KOPT-K1 (cell line): ENCODE results near the gene SLC7A10.

Experiments
- H3K27ac ChIP-seq: fragments of 200-600 bp; sonication (generic); 2 replicates; pipeline ENCODE4 v1.5.1; 2016; ENCODE audit warnings: antibody characterized with exemption, mild to moderate bottlenecking, low read depth, low read length; ENCODE audit not compliant: poor library complexity, severe bottlenecking
- H3K36me3 ChIP-seq: fragments of 200-600 bp; sonication (generic); 2 replicates; pipeline ENCODE4 v1.5.1; 2017; ENCODE audit warnings: antibody characterized with exemption, mild to moderate bottlenecking, low read length, moderate library complexity; ENCODE audit not compliant: insufficient read depth
- H3K9me3 ChIP-seq: fragments of 200-600 bp; sonication (generic); 2 replicates; pipeline ENCODE4 v1.5.1; 2017; ENCODE audit warnings: antibody characterized with exemption, low read length, mild to moderate bottlenecking; ENCODE audit not compliant: insufficient read depth, poor library complexity, severe bottlenecking

The SLC7A10 gene

GRCh38 chr19:33225458-33225926 is at the start of gene SLC7A10:
TSS of gene SLC7A10 (minus strand) at chr19:33225850. CDS start at chr19:33225703, 147 bp downstream.
- Histone ChIP-seq H3K9me3 (peaks cover 27% of the 10 kb centered on the region), H3K36me3 (no peaks in the 10 kb centered on the region), H3K27ac (no peak within 1 kb of the TSS)

- Histone ChIP-seq H3K36me3 (no peaks in the 10 kb centered on the region), H3K27ac (no peak overlapping the region), H3K9me3 (no peaks in the 10 kb centered on the region)
Measured at GRCh38 chr19:33274663-33275558, 49.3 kb upstream of the SLC7A10 start.

- Histone ChIP-seq H3K36me3 (no peaks in the 10 kb centered on the region), H3K9me3 (no peaks in the 10 kb centered on the region)
Measured at GRCh38 chr19:33273881-33274662, 48.4 kb upstream of the SLC7A10 start.

GRCh38 chr19:33273065-33273736 is 47.6 kb upstream of the SLC7A10 start:
- no peak overlapping the region for H3K27ac ChIP-seq
- H3K9me3 ChIP-seq = no peaks in the 10 kb centered on the region
- H3K36me3 ChIP-seq = no peaks in the 10 kb centered on the region

More at GRCh38 chr19:33273881-33274662, 48.4 kb upstream of the SLC7A10 start:
- H3K27ac ChIP-seq = no peak overlapping the region

GRCh38 chr19:33271246-33272021 is 45.8 kb upstream of the SLC7A10 start:
- no peaks in the 10 kb centered on the region for H3K36me3 ChIP-seq
- H3K27ac ChIP-seq = no peak overlapping the region
- no peaks in the 10 kb centered on the region for H3K9me3 ChIP-seq

GRCh38 chr19:33270769-33271168 is 45.1 kb upstream of the SLC7A10 start:
- no peak overlapping the region for H3K27ac ChIP-seq
- H3K36me3 ChIP-seq = no peaks in the 10 kb centered on the region
- H3K9me3 ChIP-seq = no peaks in the 10 kb centered on the region

GRCh38 chr19:33269016-33269415 is 43.4 kb upstream of the SLC7A10 start:
- Histone ChIP-seq H3K27ac (no peak overlapping the region), H3K36me3 (no peaks in the 10 kb centered on the region), H3K9me3 (no peaks in the 10 kb centered on the region)

- no peak overlapping the region for H3K27ac ChIP-seq
- H3K9me3 ChIP-seq = no peaks in the 10 kb centered on the region
- no peaks in the 10 kb centered on the region for H3K36me3 ChIP-seq
Measured at GRCh38 chr19:33268162-33268991, 42.7 kb upstream of the SLC7A10 start.

GRCh38 chr19:33267706-33268105 is 42.1 kb upstream of the SLC7A10 start:
- Histone ChIP-seq H3K27ac (no peak overlapping the region), H3K36me3 (no peaks in the 10 kb centered on the region), H3K9me3 (no peaks in the 10 kb centered on the region)

GRCh38 chr19:33266974-33267484 is 41.4 kb upstream of the SLC7A10 start:
- Histone ChIP-seq H3K36me3 (no peaks in the 10 kb centered on the region), H3K9me3 (no peaks in the 10 kb centered on the region), H3K27ac (no peak overlapping the region)

GRCh38 chr19:33264881-33265445 is 39.3 kb upstream of the SLC7A10 start:
- Histone ChIP-seq H3K9me3 (no peaks in the 10 kb centered on the region), H3K36me3 (no peaks in the 10 kb centered on the region), H3K27ac (no peak overlapping the region)

GRCh38 chr19:33263325-33264023 is 37.8 kb upstream of the SLC7A10 start:
- Histone ChIP-seq H3K9me3 (no peaks in the 10 kb centered on the region), H3K27ac (no peak overlapping the region), H3K36me3 (no peaks in the 10 kb centered on the region)
